Skin of body (tissue), 2 donors: ENCODE data around the gene CFAP58. TPM values are rescaled to one million over a fixed set of nuclear protein-coding genes. Genes with fewer than 3 reads are reported as not detected.

Experiments
- DNase-seq: peaks from one replicate; lab custom pipeline; 2025; lab: John Stamatoyannopoulos, UW
- total RNA-seq: library from RNA; depleted of rRNA; stranded (reverse); fragments of >200 nt; gene quantifications from one replicate; pipeline ENCODE4 v1.2.3, GENCODE V29; 2014

CFAP58 gene
- total RNA-seq, 1 donor from 2014 or later = 0.39 TPM

DNA sequence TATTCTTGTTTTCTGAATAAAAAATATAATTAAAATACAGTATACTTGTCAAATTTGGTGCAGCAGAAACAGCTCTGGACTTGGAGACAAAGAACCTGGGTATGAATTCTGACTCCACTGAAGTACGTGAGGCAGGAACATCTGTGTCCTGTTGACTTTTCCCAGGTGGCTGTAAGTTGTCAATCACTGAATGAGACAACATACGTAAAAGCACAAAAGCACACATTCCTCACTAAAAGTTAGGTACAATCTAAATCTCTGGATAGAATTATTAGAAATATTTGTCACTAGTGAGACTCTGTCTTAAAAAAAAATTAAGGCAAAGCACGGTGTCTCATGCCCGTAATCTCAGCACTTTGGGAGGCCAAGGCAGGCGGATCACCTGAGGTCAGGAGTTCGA is 18.1 kb downstream of the CFAP58 start:
- DNase-seq = no peak

DNA sequence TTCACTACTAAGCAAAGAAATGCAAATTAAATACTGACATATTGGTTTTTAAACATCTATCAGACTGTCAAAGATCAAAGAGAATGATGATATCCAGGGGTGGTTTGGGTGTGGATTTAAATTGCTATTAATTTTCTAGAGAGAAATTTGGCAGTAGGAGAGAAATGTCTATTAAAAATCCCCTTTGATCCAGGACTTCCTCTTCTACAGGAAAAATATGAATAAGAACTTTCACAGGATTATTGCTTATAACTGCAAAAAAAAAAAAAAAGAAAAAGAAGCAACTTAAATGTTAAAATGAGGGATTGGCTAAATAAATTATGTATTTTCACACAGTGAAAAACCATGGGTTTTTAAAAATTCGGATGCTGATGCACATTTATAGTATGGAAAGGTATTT is 21.0 kb downstream of the CFAP58 start:
- no peak for DNase-seq

GRCh38 chr10:104376784-104377300 is 23.2 kb downstream of the CFAP58 start:
- DNase-seq = no peak

- DNase-seq = no peak
Measured at GRCh38 chr10:104380336-104380735, 26.7 kb downstream of the CFAP58 start.

- DNase-seq = no peak
Measured at GRCh38 chr10:104387130-104387888, 33.7 kb downstream of the CFAP58 start.

GRCh38 chr10:104388830-104389229 is 35.2 kb downstream of the CFAP58 start:
- no peak for DNase-seq

DNA sequence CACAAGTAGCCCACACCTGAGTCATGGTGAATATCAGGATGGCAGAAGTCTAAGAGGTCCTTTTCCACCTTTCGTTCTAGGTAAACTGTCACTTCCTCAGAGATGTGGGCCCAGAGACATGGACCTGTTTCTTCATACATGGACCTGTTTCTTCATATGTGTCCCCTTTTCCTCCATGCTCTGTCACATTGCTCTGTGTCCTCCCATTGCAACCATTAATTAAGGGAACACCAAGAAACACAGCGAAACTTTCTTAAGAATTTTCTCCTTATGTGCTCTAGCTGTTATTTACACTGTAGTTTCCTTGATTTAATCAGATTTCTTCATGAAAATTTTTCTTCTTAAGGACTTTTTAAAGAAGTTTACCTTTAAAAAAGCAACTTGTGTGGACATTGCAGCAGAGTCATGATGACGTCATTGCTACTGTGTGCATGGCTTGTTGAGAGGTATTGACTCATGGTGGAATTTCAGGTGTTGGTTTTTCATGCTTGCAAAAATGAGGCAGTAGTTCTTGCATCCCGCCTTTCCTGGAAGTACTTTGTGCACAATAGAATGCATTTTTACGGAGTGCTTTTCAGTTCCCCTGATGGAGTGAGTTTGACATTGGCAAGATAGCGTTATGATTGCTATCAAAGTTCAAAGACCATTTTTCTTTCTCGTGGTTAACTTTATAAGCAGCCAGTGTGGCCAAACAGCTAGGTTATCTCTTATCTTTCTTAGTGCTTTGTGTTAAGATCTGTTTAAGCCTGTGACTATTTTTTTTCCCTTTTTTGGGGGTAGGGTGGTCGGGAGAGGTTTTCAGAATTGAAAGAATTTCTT is 37.7 kb downstream of the CFAP58 start:
- DNase-seq = no peak

DNA sequence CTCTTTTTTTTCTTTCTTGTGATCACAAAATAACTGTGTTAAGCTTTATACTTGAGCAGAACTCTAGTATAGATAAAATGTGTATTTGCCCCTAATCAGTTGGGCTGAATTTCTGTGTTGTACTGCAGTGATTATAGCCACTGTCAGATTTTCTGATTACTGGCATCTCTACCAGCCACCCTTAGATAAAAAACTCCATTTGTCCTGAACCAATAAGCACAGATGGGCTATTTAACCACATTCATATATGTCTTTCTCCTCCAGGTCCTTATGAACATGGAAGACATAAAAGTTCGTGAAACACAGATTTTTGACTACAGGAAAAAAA is 38.3 kb downstream of the CFAP58 start:
- no peak for DNase-seq

DNA sequence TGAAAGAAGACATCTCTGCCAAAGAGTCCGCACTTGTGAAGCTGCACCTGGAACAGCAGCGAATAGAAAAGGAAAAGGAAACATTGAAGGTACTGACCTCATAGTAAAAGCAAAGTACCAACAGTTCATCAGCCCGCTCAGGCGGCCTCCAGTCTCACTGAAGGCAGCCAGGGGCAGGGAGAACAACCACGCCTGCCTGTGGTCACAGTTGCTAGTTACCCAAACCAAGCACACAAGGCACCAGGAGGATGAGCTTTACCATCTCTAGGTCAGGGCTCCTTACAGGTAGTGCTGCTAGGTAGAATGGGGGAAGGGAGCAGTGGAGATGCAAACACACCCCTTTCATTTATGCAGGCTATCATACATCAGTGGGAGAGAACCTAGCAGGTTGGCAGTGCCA is 39.8 kb downstream of the CFAP58 start:
- no peak for DNase-seq

DNA sequence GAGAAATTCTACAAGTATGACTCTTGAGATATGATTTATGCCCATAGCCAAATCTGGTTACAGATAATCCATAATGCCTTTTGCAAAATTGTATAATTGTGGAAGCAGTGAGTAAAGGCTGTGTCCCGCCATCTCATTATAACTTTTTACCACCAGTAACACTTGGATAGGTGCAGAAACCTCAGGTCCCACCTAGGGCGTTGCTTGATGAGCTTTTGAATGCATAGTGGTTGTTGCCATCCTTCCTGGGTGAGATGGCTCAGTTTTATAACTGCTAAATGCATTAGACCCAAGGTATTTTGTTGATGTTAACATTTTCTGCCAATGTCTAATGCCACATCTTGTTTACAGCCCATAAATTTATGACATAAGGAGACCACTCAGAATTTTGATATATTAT is 42.9 kb downstream of the CFAP58 start:
- no peak for DNase-seq

DNA sequence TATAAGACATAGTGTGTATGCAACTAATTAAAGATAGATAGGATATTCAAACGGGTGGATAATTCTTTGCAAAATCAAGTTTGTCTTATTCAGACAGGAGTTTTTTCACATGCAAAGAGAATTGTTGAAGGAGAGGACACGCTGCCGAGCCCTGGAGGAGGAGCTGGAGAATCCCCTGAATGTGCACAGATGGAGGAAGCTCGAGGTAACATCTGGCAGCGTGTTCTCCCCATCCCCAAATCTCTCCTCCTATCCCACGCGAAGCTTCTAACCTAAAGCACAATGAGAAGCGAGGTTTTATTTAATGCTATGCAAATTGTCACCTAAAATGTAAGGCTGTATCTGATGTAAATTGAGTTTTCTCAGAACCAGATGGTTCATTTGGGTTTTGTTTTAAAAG is 50.0 kb downstream of the CFAP58 start:
- DNase-seq = no peak

GRCh38 chr10:104406715-104407650 is 53.4 kb downstream of the CFAP58 start:
- DNase-seq = no peak

DNA sequence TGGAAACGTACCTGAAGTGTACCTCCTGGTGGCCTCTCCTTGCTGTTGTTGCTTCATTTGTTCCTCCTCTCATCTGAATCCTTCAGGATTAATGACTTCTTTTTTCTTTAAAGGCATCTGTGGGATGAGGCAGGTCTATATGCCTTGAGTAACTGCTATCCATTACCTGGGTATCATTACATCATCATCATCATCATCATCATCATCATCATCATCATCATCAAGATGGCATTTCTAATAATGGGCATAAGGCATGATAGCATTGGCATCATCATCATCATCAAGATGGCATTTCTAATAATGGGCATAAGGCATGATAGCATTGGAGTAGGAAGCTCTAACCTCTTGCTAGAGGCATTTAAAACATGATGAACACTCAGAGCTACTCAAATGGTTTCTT is 59.9 kb downstream of the CFAP58 start:
- no peak for DNase-seq

DNA sequence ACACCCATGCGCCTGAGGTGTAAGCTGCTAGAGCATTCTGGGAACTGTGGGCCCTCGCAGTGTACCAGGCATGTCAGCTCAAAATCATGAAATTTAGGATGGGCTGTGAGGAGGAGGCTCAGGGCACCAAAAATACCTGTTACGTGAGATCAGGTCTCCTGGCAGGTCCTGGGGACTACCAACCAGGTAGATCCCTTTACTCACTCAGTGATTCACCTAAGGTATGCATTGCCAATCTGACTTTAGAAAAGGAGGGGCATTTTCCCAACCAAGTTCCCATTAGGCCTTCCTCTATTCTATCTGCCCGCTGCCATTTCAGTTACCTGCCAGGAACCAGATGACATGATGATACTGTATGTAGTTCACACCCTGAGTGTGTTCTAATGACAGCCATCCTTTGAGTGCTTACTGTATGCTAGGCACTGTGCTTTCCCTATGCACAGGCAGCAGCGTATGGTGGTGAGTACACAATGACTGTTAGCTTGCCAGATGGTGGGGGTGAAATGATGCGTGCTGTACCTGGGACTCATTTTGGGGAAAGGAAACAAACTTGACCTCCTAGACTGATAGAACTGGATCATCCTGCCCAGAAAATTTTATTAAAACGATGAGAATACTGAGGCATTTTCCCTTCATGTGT is 62.0 kb downstream of the CFAP58 start:
- DNase-seq = no peak

GRCh38 chr10:104416851-104417250 is 63.2 kb downstream of the CFAP58 start:
- no peak for DNase-seq

GRCh38 chr10:104417637-104418292 is 64.1 kb downstream of the CFAP58 start:
- DNase-seq = no peak

DNA sequence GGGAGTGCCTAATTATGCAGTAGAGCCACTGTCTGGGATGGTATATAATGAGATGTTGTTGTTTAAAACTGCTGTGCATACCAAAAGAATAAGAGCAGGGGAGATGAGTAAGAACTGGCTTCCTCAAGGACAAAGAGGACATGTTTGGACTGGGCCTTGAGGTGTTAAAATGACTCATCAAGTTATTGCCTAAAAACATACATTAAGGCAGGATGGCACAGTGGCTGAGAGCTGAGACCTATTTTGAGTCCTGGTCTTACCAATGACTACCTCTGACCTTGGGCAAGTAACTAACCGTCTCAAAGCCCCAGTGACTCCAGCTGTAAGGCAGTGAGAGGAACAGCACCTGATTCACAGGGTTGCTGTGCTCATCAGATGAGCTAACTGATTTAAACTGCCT is 71.1 kb downstream of the CFAP58 start:
- no peak for DNase-seq

- no peak for DNase-seq
Measured at GRCh38 chr10:104427989-104428388, 74.4 kb downstream of the CFAP58 start.

DNA sequence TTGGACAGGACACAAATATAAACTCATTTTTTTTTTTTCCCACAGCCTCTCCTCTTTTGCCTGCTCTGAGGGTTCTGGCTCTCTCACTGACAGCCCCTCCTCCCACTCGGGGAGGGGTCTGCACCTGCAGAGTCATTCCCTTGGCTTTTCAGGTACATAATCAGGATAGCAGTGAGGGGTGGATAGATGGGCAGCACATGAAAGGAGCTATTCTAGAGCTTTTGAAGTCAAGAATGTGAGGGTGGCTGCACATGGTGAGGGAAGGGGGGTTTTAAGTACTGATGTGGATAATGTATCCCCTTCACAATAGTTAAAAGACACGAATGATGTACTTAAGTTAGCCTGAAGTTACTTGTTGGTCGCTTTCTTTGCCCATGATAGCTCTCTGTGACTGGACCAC is 76.2 kb downstream of the CFAP58 start:
- no peak for DNase-seq

GRCh38 chr10:104430360-104430759 is 76.7 kb downstream of the CFAP58 start:
- DNase-seq = no peak

GRCh38 chr10:104433669-104434068 is 80.0 kb downstream of the CFAP58 start:
- no peak for DNase-seq
